A673 (cell line): ENCODE measurements around the gene SDE2. TPM values are rescaled to one million over a fixed set of nuclear protein-coding genes. Genes with fewer than 3 reads are reported as not detected.
A peak's percentile ranks its signal among the peaks of the same experiment; 100 is the strongest.
"Not testable (repeated sequence)": the region's sequence is repeated elsewhere in the genome, so short reads cannot be mapped to it uniquely, and the experiment has no call there.

ENCODE experiments used
- BruUV-seq: library from RNA; stranded (reverse); fragments of 400-500 nt; replicated peaks from 2 replicates; lab custom pipeline; 2021; lab: Mats Ljungman, UMichigan
- CTCF ChIA-PET: fragments of 300-600 bp; sonication (Branson Sonifier 250); formaldehyde crosslinking; loops from one replicate; lab custom pipeline; 2022; ENCODE audit warnings: antibody characterized with exemption; lab: Charles Lee
- POLR2A ChIA-PET: fragments of 300-600 bp; sonication (Branson Sonifier 250); formaldehyde crosslinking; loops from one replicate; lab custom pipeline; 2022; ENCODE audit warnings: antibody characterized with exemption; ENCODE audit not compliant: low non-redundant PET; lab: Charles Lee
- DNase-seq: peaks from one replicate; pipeline ENCODE4 v3.0.0-alpha.2; 2015; ENCODE audit warnings: low spot score
- H3K27ac ChIP-seq: fragments of 200-600 bp; sonication (generic); 2 replicates; pipeline ENCODE4 v1.5.1; 2016; ENCODE audit warnings: mixed run types, low read depth, mild to moderate bottlenecking, mixed read lengths, antibody characterized with exemption, low read length; ENCODE audit not compliant: poor library complexity, severe bottlenecking
- H3K27me3 ChIP-seq: fragments of 200-600 bp; sonication (generic); replicated peaks from 2 replicates; pipeline ENCODE4 v1.6.1; 2017; ENCODE audit warnings: mixed run types, low read depth, mild to moderate bottlenecking, mixed read lengths, antibody characterized with exemption, low read length; ENCODE audit not compliant: insufficient read depth, poor library complexity
- H3K36me3 ChIP-seq: fragments of 200-600 bp; sonication (generic); 2 replicates; pipeline ENCODE4 v1.6.1; 2016; ENCODE audit warnings: mixed run types, mild to moderate bottlenecking, mixed read lengths, antibody characterized with exemption, low read length; ENCODE audit not compliant: insufficient read depth, poor library complexity, severe bottlenecking
- H3K4me1 ChIP-seq: fragments of 200-600 bp; sonication (generic); 2 replicates; pipeline ENCODE4 v1.6.1; 2017; ENCODE audit warnings: mixed run types, mild to moderate bottlenecking, mixed read lengths, antibody characterized with exemption, low read length; ENCODE audit not compliant: insufficient read depth, poor library complexity, severe bottlenecking
- H3K4me3 ChIP-seq: fragments of 200-600 bp; sonication (generic); 2 replicates; pipeline ENCODE4 v1.5.1; 2016; ENCODE audit warnings: low read depth, mixed run types, mild to moderate bottlenecking, mixed read lengths, low read length; ENCODE audit not compliant: poor library complexity, severe bottlenecking
- H3K9me3 ChIP-seq: fragments of 200-600 bp; sonication (generic); 2 replicates; pipeline ENCODE4 v1.6.1; 2016; ENCODE audit warnings: mixed run types, low read depth, mild to moderate bottlenecking, mixed read lengths, antibody characterized with exemption, low read length; ENCODE audit not compliant: poor library complexity, severe bottlenecking
- EZH2 ChIP-seq: fragments of 200-600 bp; sonication (generic); IDR thresholded peaks from 2 replicates; pipeline ENCODE4 v1.6.1; 2017; ENCODE audit warnings: borderline replicate concordance, low read depth, mild to moderate bottlenecking, mixed read lengths, antibody characterized with exemption, low read length; ENCODE audit not compliant: poor library complexity, severe bottlenecking
- intact Hi-C: fragments of 100-400 bp; cut with micrococcal nuclease; formaldehyde crosslinking; loops from one replicate; pipeline ENCODE4 v1.10.0; 2022; ENCODE audit not compliant: unreplicated experiment
- total RNA-seq: library from RNA; stranded (reverse); gene quantifications from 2 replicates; pipeline ENCODE4 v1.2.3, GENCODE V29; 2021
- TF ChIP-seq, protein P1 (sequence below): fragments of 300-800, 200-600 bp; sonication (generic); conservative IDR thresholded peaks from 2 replicates; pipeline ENCODE4 v1.5.1; 2017; ENCODE audit warnings: low read depth, mild to moderate bottlenecking, antibody characterized with exemption, low read length, moderate library complexity, mixed read lengths

SDE2 gene
- total RNA-seq, 1 experiment from 2014 or later, result 26.7 TPM

DNA sequence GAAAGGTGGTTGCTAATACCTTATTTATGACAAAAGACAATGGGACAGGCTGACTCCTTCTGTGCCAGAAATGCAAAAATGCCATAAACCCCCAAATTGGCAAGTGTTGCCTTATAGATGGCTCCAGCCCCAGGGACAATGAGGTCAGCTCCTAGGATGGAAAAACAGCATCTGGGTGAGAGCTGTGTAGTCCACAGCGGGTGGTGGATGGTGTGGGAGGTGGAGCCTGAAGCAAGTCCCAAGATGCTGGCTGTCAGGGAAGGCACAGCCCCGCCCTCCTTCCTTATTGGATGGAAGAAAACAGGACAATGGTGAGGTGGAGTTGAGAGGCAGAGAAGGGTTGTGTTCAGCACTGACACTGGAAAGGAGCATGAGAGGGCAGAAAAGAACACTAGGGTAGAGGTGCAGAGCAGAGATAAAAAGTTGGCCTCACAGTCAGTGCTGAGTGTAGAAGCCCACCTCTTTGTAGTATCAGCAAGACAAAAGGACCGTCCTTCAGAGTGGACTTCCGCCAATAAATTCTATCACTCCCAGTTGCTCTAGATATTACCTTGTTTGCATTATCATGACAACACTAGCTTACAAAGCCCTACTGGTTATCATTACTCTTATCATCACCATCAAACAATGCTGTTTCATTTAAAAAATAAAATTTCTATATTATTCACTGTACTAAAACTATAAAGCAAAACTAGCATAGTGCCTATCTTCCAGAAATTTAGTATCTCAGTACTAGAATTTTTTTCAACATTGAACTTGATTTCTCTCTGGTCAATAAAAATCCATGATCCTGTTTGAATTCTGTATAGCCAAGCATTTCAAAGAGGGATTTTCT, 3.7 kb upstream of the SDE2 start:
- Histone ChIP-seq H3K27ac (peak overlapping the region; percentile 37), H3K36me3 (no peaks in the 10 kb centered on the region), H3K9me3 (no peaks in the 10 kb centered on the region), H3K27me3 (no peaks in the 10 kb centered on the region), H3K4me3 (no peak overlapping the region), H3K4me1 (peaks cover 25% of the 10 kb centered on the region)
- POLR2A ChIA-PET, result no interaction called here
- TF ChIP-seq EZH2, result no peak
- TF ChIP-seq, protein P1, sequence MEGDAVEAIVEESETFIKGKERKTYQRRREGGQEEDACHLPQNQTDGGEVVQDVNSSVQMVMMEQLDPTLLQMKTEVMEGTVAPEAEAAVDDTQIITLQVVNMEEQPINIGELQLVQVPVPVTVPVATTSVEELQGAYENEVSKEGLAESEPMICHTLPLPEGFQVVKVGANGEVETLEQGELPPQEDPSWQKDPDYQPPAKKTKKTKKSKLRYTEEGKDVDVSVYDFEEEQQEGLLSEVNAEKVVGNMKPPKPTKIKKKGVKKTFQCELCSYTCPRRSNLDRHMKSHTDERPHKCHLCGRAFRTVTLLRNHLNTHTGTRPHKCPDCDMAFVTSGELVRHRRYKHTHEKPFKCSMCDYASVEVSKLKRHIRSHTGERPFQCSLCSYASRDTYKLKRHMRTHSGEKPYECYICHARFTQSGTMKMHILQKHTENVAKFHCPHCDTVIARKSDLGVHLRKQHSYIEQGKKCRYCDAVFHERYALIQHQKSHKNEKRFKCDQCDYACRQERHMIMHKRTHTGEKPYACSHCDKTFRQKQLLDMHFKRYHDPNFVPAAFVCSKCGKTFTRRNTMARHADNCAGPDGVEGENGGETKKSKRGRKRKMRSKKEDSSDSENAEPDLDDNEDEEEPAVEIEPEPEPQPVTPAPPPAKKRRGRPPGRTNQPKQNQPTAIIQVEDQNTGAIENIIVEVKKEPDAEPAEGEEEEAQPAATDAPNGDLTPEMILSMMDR, result no peak
- DNase-seq, result peak; percentile 89
- no TSS peak for BruUV-seq
- intact Hi-C loops, result no loop called here
- CTCF ChIA-PET, result no interaction called here

DNA sequence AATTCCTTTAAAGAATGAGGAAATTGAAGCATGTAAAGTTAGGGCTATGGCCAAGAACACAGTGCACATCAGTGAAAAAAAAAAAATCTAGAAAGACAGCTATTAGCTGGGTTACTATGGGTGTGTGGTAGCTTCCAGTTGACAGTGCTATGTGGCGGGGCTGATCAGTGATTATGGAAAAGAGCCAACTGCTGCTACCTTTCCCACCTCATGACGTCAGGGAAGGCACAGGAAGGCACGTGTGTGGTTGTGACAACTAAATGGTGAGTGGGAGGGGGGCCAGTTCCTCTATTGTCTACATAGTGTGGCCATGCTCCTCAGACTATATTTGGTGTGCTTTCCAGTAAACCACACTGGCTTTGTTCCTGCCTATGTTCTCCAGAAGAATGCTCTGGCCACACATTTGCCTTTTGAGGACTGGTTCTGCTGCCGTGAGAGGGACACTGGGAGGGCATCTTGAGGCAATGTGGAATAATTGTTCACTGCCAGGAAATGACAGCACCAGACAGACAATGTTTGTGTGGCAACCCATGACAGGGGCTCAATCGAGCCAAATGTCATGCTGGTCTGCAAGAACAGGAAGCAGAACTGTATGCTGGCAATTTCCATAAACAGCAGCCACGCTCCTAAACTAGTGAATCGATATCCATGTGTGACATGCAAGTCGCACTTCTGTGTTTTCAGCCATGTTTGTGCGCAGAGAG, 3.0 kb upstream of the SDE2 start:
- POLR2A ChIA-PET, result no interaction called here
- H3K27ac ChIP-seq, result peak overlapping the region; percentile 37

DNA sequence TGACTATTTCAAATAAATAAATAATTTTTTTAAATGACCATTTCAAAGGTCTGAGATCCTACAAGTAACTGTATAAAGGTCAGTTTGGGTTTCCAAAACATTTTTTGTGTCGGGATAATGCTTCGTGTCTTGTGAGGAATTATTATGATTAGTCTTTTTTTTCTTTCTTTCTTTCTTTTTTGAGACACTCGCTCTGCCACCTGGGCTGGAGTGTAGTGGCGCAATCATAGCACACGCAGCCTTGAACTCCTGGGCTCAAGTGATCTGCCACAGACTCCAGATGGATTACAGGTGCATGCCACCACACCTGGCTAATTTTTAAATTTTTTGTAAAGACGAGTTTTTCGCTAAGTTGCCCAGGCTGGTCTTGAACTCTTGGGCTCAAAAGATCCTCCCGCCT, 1.9 kb upstream of the SDE2 start:
- Histone ChIP-seq H3K4me1 (peaks cover 41% of the 10 kb centered on the region), H3K4me3 (no peak overlapping the region), H3K27ac (no peak overlapping the region), H3K27me3 (no peaks in the 10 kb centered on the region), H3K36me3 (no peaks in the 10 kb centered on the region), H3K9me3 (no peaks in the 10 kb centered on the region)
- no TSS peak for BruUV-seq
- ChIA-PET CTCF (no interaction called here), POLR2A (interaction anchor here (0.5 kb wide), 1 partner anchor 389 kb away, joined by 3 read pairs; no protein-coding TSS in a partner anchor)
- DNase-seq, result no peak
- intact Hi-C loops, result no loop called here
- TF ChIP-seq, protein P1, result no peak
- TF ChIP-seq EZH2, result no peak

More for the DNA sequence above, 3.0 kb upstream of the SDE2 start:
- H3K4me1 ChIP-seq, result peaks cover 33% of the 10 kb centered on the region
- H3K27me3 ChIP-seq, result no peaks in the 10 kb centered on the region
- H3K9me3 ChIP-seq, result no peaks in the 10 kb centered on the region
- no TSS peak for BruUV-seq
- intact Hi-C loops, result no loop called here
- H3K4me3 ChIP-seq, result no peak overlapping the region
- TF ChIP-seq, protein P1, result no peak
- no peak for TF ChIP-seq EZH2
- peak; percentile 58 for DNase-seq
- CTCF ChIA-PET, result no interaction called here
- H3K36me3 ChIP-seq, result no peaks in the 10 kb centered on the region

DNA sequence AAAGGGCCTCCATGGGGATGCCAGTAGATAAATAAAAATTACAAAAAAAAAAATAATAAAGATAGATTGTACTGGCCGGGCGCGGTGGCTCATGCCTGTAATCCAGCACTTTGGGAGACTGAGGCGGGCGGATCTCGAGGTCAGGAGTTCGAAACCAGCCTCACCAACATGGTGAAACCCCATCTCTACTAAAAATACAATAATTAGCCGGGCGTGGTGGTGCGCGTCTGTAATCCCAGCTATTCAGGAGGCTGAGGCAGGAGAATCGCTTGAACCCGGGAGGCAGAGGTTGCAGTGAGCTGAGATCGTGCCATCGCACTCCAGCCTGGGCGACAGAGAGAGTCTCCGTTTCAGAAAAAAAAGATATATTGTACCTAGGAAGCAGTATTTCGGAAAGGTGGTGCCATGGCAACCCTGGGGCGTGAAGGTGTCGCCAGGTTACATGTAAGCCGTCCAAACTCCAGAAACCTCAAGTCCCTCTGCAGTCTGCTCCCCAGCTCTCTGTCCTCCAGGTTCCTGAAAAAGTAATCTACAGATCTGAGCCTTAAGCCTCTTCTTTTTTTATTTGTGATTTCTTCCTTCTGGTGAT, 1.4 kb upstream of the SDE2 start:
- H3K4me1 ChIP-seq, result peaks cover 41% of the 10 kb centered on the region
- peak overlapping the region; percentile 87 for H3K27ac ChIP-seq
- BruUV-seq, H3K36me3 ChIP-seq, H3K27me3 ChIP-seq, H3K9me3 ChIP-seq, DNase-seq, intact Hi-C loops, H3K4me3 ChIP-seq: not testable (repeated sequence)
- ChIA-PET CTCF (interaction anchor here (0.7 to 1.7 kb wide), 2 partner anchors 10 to 64 kb away, joined by 3 to 7 read pairs; no protein-coding TSS in a partner anchor), POLR2A (interaction anchor here (0.5 kb wide), 1 partner anchor 389 kb away, joined by 3 read pairs; no protein-coding TSS in a partner anchor)
